Endothelial cell of umbilical vein (primary cell): ENCODE measurements around the gene ZDHHC14. TPM values are rescaled to one million over a fixed set of nuclear protein-coding genes. Genes with fewer than 3 reads are reported as not detected.

Source experiments
- BruUV-seq: library from RNA; stranded (reverse); fragments of 400-500 nt; replicated peaks from 2 replicates; lab custom pipeline; 2021; lab: Mats Ljungman, UMichigan
- CTCF ChIA-PET: fragments of 300-600, 350-600 bp; sonication (Branson Sonifier 250); formaldehyde crosslinking; loops from one replicate; lab custom pipeline; 2021; ENCODE audit warnings: antibody characterized with exemption, inconsistent platforms; lab: Charles Lee
- POLR2A ChIA-PET: fragments of 300-600, 350-600 bp; sonication (Branson Sonifier 250); formaldehyde crosslinking; loops from one replicate; lab custom pipeline; 2021; ENCODE audit warnings: antibody characterized with exemption, inconsistent platforms; lab: Charles Lee
- DNase-seq: peaks from one replicate; pipeline ENCODE4 v3.0.0-alpha.2; 2011; ENCODE audit warnings: low read depth, low spot score
- FAIRE-seq: peaks from 2 replicates; lab custom pipeline; 2011; peaks lifted over from hg19 to GRCh38; lab: Jason Lieb, UNC
- H2AFZ ChIP-seq: 2 replicates; pipeline ENCODE4 v1.6.0; 2012; ENCODE audit warnings: low read depth, low read length, control low read depth, inconsistent platforms
- H3K27ac ChIP-seq: 2 replicates; pipeline ENCODE4 v1.5.1; 2011; ENCODE audit warnings: low read depth, mild to moderate bottlenecking, control low read depth, low read length, moderate library complexity; ENCODE audit not compliant: insufficient read depth
- H3K27me3 ChIP-seq, 2 experiments: 2 replicates each; pipeline versions ENCODE4 v1.6.0 to v1.6.1; 2011; ENCODE audit warnings: low read length in 2 of 2, mixed read lengths in 1 of 2; ENCODE audit not compliant: control insufficient read depth in 2 of 2, insufficient read depth in 2 of 2
- H3K36me3 ChIP-seq, 2 experiments: 2 replicates in 1 of 2; 3 replicates in 1 of 2; pipeline ENCODE4 v1.5.1; 2011; ENCODE audit warnings: low read length in 2 of 2, mild to moderate bottlenecking in 1 of 2, moderate library complexity in 1 of 2; ENCODE audit not compliant: control insufficient read depth in 2 of 2, insufficient read depth in 2 of 2; ENCODE audit errors: extremely low read depth in 1 of 2
- H3K4me1 ChIP-seq: 3 replicates; pipeline ENCODE4 v1.5.1; 2011; ENCODE audit warnings: mild to moderate bottlenecking, low read length; ENCODE audit not compliant: control insufficient read depth, insufficient read depth; ENCODE audit errors: extremely low read depth
- H3K4me2 ChIP-seq: 2 replicates; pipeline ENCODE4 v1.6.1; 2011; ENCODE audit warnings: low read length, control low read depth, mixed read lengths; ENCODE audit not compliant: insufficient read depth
- H3K4me3 ChIP-seq, 3 experiments: fragments of 200-600 bp in 1 of 3; sonication (generic), shearing (Covaris generic) in 1 of 3; replicated peaks in 1 of 3; 2 replicates each; pipeline ENCODE4 v1.5.1; 2011 to 2016; ENCODE audit warnings: control low read depth in 3 of 3, low read length in 3 of 3, mild to moderate bottlenecking in 2 of 3, inconsistent platforms in 1 of 3, low read depth in 1 of 3, moderate library complexity in 1 of 3; ENCODE audit not compliant: insufficient read depth in 1 of 3
- H3K79me2 ChIP-seq: 2 replicates; pipeline ENCODE4 v1.6.0; 2012; ENCODE audit warnings: low read length, inconsistent platforms; ENCODE audit not compliant: control insufficient read depth, insufficient read depth
- H3K9ac ChIP-seq: replicated peaks from 2 replicates; pipeline ENCODE3; 2011; ENCODE audit warnings: low read length, control low read depth; ENCODE audit not compliant: insufficient read depth; ENCODE audit errors: extremely low read depth
- H3K9me1 ChIP-seq: replicated peaks from 3 replicates; pipeline ENCODE4 v1.6.0; 2011; ENCODE audit warnings: mild to moderate bottlenecking, low read length; ENCODE audit not compliant: control insufficient read depth, insufficient read depth; ENCODE audit errors: extremely low read depth
- H3K9me3 ChIP-seq: replicated peaks from 2 replicates; pipeline ENCODE4 v1.5.1; 2012; ENCODE audit warnings: low read length, inconsistent platforms; ENCODE audit not compliant: control insufficient read depth, insufficient read depth
- H4K20me1 ChIP-seq: replicated peaks from 2 replicates; pipeline ENCODE3; 2011; ENCODE audit warnings: mild to moderate bottlenecking, low read length; ENCODE audit not compliant: control insufficient read depth, insufficient read depth; ENCODE audit errors: extremely low read depth
- EZH2 ChIP-seq: IDR thresholded peaks from 2 replicates; pipeline ENCODE4 v1.6.1; 2012; ENCODE audit warnings: borderline replicate concordance, low read depth, mild to moderate bottlenecking, moderate library complexity, low read length, inconsistent platforms; ENCODE audit not compliant: severe bottlenecking
- FOS ChIP-seq: IDR thresholded peaks from 2 replicates; pipeline ENCODE4 v1.6.1; 2011; ENCODE audit warnings: mild to moderate bottlenecking, low read length, moderate library complexity, borderline replicate concordance; ENCODE audit not compliant: insufficient read depth
- GATA2 ChIP-seq: IDR thresholded peaks from 2 replicates; pipeline ENCODE4 v1.7.0; 2011; ENCODE audit warnings: low read depth, mild to moderate bottlenecking, moderate library complexity, mixed read lengths, low read length; ENCODE audit not compliant: insufficient read length, insufficient read depth
- JUN ChIP-seq: IDR thresholded peaks from 2 replicates; pipeline ENCODE4 v1.6.1; 2011; ENCODE audit warnings: borderline replicate concordance, low read depth; ENCODE audit not compliant: insufficient read length, insufficient read depth
- MYC ChIP-seq: IDR thresholded peaks from one replicate; pipeline ENCODE4 v1.6.1; 2011; ENCODE audit warnings: mild to moderate bottlenecking, low read depth, low read length
- POLR2A ChIP-seq: IDR thresholded peaks from 2 replicates; pipeline ENCODE4 v1.6.1; 2012; ENCODE audit warnings: low read depth, mild to moderate bottlenecking, control low read depth, low read length
- POLR2AphosphoS5 ChIP-seq: IDR thresholded peaks from 2 replicates; pipeline ENCODE4 v1.6.1; 2012; ENCODE audit warnings: low read depth, mild to moderate bottlenecking, control low read depth, low read length, moderate library complexity; ENCODE audit not compliant: insufficient read depth
- dilution Hi-C: fragments of 300-500 bp; cut with MboI; formaldehyde crosslinking; loops from one replicate; pipeline ENCODE4 v1.15.0; 2019; ENCODE audit warnings: low sequenced_read_pairs; ENCODE audit not compliant: extremely low pct_ligation_motif_present
- intact Hi-C: fragments of 100-400 bp; cut with micrococcal nuclease; formaldehyde crosslinking; loops from one replicate; pipeline ENCODE4 v1.10.0; 2022
- polyA plus RNA-seq, 4 experiments: library from polyadenylated mRNA; depleted of rRNA in 3 of 4; stranded (reverse) in 3 of 4; unstranded in 1 of 4; fragments of >200 nt; gene quantifications; 2 replicates each; pipeline versions ENCODE4 v1.2.1 to v1.2.3, GENCODE V29; 2011 to 2012; ENCODE audit warnings: missing spikeins in 1 of 4
- total RNA-seq: library from RNA; stranded (reverse); gene quantifications from 2 replicates; pipeline ENCODE4 v1.2.3, GENCODE V29; 2021
- TF ChIP-seq, protein P1 (sequence below), 2 donors: IDR thresholded peaks; 1 replicate in 1 of 2; 2 replicates in 1 of 2; pipeline ENCODE4 v1.5.1; 2011; ENCODE audit warnings: low read length in 2 of 2, mild to moderate bottlenecking in 2 of 2, moderate library complexity in 2 of 2, control low read depth in 1 of 2, inconsistent platforms in 1 of 2, low read depth in 1 of 2; ENCODE audit not compliant: insufficient read depth in 1 of 2; ENCODE audit errors: extremely low read depth in 1 of 2
- TF ChIP-seq, protein P2 (sequence below): IDR thresholded peaks from 2 replicates; pipeline ENCODE4 v1.6.1; 2011; ENCODE audit not compliant: insufficient read depth, insufficient read length

Gene ZDHHC14
- total and polyA plus RNA-seq, 2 donors (not counting 3 experiments of a cell fraction or from before 2014, with no cell fraction given) = 23.0 to 25.6 TPM

DNA sequence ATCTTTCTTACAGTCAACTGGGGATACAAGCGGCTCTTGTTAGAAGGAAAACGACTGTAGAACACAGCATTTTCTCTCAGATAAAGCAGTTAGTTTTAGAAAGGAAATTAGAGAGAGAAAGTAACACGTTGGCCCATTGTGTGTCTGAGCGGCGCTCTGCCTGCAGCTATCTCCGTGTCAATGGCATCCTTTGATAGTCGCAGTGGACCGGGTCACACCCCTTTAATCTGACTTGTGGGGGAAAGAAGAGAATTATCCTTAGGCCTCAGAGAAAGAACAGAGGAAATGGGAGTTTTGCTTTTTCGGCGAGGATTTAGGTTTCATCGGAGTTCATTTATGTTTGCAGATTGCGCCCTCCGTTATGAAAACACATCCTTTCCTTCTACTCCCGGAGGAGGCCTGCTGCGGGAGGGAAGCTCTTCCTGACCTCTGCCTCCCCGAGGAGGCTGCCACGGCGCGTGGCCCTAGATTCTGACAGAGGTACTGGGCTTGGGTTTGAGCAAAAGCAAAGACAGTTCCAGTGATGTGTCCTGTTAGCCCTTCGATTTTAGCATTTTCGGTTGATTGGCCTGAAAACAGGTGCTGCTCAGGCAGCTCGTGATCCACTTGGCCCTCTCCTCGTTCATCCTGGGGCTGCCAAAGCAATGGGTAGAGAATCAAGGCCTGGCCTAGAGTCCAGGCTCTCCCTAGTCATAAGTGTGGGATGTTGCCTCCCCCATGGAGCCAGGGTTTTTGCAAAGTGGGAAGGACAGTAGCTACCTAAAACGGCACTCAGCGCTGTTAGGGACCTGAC, 74.9 kb downstream of the ZDHHC14 start:
- no TSS peak for BruUV-seq

More for the DNA sequence above, 74.9 kb downstream of the ZDHHC14 start:
- Histone ChIP-seq H2AFZ (peak overlapping the region; percentile 58), H3K9ac (no peak overlapping the region), H3K27ac (no peak overlapping the region), H3K4me3 (no peak overlapping the region), H3K4me2 (peak overlapping the region; percentile 55), H3K36me3 (no peaks in the 10 kb centered on the region), H3K9me3 (no peaks in the 10 kb centered on the region), H3K4me1 (peaks cover 23% of the 10 kb centered on the region), H3K79me2 (no peaks in the 10 kb centered on the region), H4K20me1 (no peaks in the 10 kb centered on the region), H3K9me1 (no peaks in the 10 kb centered on the region), H3K27me3 (no peaks in the 10 kb centered on the region)
- intact Hi-C loops (no loop called here), dilution Hi-C loops (no loop called here)
- peak; percentile 54 for DNase-seq
- no peak for TF ChIP-seq FOS
- no peak for TF ChIP-seq JUN
- TF ChIP-seq, protein P1, sequence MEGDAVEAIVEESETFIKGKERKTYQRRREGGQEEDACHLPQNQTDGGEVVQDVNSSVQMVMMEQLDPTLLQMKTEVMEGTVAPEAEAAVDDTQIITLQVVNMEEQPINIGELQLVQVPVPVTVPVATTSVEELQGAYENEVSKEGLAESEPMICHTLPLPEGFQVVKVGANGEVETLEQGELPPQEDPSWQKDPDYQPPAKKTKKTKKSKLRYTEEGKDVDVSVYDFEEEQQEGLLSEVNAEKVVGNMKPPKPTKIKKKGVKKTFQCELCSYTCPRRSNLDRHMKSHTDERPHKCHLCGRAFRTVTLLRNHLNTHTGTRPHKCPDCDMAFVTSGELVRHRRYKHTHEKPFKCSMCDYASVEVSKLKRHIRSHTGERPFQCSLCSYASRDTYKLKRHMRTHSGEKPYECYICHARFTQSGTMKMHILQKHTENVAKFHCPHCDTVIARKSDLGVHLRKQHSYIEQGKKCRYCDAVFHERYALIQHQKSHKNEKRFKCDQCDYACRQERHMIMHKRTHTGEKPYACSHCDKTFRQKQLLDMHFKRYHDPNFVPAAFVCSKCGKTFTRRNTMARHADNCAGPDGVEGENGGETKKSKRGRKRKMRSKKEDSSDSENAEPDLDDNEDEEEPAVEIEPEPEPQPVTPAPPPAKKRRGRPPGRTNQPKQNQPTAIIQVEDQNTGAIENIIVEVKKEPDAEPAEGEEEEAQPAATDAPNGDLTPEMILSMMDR (IDR thresholded peaks at IDR 0.05; ENCODE audit: extremely low read depth in 1 of 2, insufficient read depth in 1 of 2, low read depth in 1 of 2, low read length in 2 of 2) = no peak
- no peak for TF ChIP-seq MYC
- TF ChIP-seq POLR2A = no peak
- TF ChIP-seq POLR2AphosphoS5 = no peak
- TF ChIP-seq GATA2 = no peak
- TF ChIP-seq, protein P2, sequence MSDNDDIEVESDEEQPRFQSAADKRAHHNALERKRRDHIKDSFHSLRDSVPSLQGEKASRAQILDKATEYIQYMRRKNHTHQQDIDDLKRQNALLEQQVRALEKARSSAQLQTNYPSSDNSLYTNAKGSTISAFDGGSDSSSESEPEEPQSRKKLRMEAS = no peak
- no peak for TF ChIP-seq EZH2
- ChIA-PET POLR2A (no interaction called here), CTCF (interaction anchor here (0.7 to 0.8 kb wide), 2 partner anchors 16 to 93 kb away, joined by 3 read pairs; no protein-coding TSS in a partner anchor)
- peak; percentile 92 for FAIRE-seq
